Activated naive CD4-positive, alpha-beta T cell treated with anti-CD3 and anti-CD28 coated beads, Interleukin-2, amount 50 U/mL, for 16 hours (primary cell): ENCODE measurements around the gene DNAJC18.
"Not testable (repeated sequence)": the region's sequence is repeated elsewhere in the genome, so short reads cannot be mapped to it uniquely, and the experiment has no call there.

Source experiments
- DNase-seq: peaks from one replicate; pipeline ENCODE4 v3.0.0-alpha.2; 2020

DNAJC18 gene

DNA sequence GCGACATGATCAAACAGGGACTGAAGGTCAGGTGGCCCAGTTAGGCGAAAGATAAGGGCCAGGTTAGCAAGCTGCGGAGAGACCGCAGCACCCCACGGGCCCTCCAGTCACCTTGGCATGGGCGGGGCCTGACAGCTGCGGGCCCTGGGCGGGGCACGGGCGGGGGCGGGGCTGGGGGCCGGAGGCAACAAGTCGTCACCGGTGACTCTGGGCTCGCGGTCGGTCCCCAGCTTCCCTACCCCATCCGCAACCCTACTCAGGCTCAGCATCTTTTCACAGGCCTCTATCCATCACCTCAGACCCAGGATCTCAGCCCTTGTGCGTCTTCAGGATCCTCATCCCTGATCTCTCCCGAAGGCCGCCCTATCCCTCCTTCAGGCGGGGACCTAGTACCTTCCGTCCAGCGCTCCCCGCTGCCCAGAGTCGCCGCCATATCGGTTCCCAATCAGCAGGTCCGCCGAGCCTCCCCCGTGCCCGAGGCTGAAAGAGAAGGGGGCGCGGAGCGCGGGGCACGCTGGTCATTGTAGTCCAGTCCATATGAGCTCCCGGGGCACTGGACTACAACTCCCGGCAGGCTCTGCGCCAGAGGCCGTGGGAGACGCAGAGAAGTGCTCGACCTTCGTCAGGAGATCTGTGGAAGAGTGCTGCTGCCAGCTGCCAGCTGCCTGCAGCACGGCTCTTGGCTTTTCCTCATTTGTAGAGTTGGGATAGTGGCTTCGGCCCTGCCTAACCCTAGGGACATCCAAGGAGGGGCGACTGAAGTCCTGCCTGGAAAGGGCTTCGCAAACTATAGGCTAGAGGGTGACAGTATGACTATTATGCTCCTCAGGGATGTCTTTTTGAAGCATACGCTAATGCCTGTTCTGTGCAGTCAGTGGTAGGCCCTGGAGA lies at the start of gene DNAJC18:
TSS of gene DNAJC18 (minus strand) at position 513 of the 891 bp plus-strand sequence. CDS start at position 433, 80 bp downstream.
- peak; percentile 92 for DNase-seq

DNA sequence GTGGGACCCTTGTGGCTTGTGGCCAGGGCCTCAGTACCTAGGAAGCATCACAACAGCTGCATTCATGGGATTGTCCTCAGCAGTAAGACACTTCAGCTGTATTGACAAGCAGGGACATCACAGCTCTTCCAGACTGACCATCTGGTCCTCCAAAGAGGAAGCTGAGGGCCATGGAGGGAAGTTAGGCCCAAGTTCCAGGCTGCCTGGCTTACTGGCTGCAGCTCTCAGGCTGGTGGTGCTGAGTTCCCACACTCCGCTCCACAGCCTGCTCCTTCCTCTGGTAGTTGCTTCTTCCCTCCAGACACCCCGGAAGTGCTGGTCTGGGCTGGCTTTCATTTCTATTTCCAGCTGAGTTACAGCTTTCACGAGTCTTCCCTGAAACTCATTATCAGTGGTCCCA lies 48.9 kb upstream of the DNAJC18 start:
- no peak for DNase-seq

DNA sequence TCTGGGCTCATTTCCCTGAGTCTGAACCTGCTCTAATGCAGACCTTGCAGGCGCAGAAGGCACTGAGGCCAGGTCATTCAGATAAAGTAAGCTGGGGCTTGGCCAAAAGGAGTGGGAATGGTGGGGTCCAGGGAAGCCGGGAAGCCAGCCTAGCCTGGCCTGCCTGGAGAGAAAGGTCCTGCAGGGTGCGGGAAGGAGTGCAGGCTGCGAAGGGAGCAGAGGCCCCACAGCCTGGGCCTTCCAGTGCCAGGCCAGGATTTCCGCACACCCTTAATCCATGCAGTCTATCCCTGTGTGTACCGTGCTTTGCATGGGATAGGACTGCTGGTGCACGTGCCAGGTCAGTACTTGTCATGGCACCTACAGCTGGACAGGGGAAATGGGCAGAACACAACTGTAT lies 46.9 kb upstream of the DNAJC18 start:
- DNase-seq = no peak

DNA sequence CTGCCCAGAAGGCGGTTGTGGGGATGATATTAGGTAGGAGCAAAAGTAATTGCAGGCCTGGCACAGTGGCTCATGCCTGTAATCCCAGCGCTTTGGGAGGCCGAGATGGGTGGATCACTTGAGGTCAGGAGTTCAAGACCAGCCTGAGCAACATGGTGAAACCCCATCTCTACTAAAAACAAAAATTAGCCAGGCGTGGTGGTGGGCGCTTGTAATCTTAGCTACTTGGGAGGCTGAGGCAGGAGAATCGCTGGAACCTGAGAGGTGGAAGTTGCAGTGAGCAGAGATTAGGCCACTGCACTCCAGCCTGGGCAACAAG lies 43.5 kb upstream of the DNAJC18 start:
- DNase-seq = not testable (repeated sequence)

DNA sequence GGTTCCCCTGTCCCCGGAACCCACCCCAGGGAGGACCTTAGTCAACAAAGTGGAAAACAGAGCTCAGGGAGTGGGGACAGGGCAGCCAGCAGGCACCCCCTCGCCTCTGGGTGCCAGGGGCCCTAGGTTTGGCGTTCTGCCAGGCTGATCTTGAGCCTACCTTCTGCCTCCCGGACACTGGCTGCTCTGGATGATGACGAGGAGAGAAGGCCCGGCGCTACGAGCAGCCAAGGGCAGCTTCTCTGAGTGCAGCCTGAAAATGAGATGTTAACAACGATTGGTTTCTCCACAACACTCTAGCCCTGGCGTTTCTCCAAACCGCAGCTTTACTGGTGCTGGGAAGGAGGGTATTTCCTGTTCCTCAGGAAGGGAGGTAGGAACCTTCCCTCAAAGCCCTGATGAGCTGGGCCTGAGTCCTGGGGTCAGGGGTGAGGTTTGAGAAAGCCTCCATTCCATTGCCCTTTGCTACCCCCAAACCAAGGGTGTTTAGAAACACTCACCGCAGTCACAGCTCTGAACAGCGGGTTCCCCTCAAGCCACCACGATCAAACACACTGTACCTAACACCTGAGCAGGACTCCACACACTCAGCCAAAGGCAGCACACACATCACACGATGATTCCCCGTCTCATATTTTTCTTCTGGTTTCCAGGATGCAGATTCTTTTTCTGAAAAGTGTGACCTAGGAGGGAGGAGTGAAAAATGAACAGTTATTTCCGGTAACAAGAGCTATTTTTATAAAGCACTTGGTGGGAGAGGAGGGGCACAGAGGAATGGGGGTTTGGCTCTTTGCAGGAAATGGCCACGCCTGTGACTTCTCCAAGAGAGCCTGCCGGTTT lies 42.9 kb upstream of the DNAJC18 start, which contains the start of gene STING1:
TSS of gene STING1 (minus strand) at position 709 of the 840 bp plus-strand sequence. CDS start 1,054 bp downstream, outside the sequence.
- peak; percentile 43 for DNase-seq

DNA sequence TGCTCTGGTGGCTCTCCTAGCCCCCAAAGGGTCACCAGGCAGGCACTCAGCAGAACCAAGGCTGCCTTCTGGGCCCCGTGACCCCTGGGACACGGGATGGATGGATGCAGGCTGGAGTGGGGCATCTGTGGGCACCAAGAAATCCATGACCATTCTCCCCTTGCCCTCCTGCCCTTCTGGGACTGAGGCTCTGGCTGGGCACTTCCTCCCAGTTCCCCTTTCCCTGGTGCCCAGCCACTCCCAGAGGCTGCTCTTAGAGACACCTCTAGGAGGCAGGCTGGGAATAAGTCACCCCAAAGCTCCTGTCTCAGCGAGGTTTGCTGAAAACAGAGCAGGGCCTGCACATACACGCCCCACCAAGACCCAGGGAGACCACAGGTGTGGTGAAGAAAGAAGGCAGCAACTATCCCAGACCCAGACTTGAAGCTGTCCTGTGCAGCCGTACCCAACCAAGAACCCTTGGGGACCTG lies 42.3 kb upstream of the DNAJC18 start:
- no peak for DNase-seq

DNA sequence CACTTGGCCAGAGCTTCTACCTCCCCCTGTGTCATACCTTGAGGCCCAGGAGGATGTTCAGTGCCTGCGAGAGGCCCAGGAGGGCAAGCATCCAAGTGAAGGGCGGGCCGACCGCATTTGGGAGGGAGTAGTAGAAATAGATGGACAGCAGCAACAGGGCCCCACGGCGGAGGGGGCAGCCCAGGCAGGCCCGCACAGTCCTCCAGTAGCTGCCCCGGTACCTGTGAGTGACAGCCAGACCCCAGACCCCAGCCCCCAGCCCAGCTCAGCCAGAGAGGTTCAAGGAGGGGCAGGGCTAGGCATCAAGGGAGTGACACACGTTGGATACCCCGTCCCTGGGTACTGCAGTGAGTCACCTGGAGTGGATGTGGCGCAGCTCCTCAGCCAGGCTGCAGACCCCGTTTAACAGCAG lies 41.8 kb upstream of the DNAJC18 start:
- peak; percentile 48 for DNase-seq

DNA sequence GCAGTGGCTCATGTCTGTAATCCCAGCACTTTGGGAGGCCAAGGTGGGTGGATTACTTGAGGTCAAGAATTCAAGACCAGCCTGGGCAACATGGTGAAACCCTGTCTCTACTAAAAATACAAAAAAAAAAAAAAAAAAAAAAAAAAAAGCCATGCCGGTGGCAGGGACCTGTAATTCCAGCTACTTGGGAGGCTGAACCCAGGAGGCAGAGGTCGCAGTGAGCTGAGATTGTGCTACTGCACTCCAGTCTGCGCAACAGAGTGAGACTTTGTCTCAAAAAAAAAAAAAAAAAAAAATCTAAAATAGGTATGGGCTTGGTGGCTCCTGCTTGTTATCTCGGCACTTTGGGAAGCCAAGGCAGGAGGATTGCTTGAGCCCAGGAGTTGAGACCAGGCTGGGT lies 40.4 kb upstream of the DNAJC18 start:
- DNase-seq = not testable (repeated sequence)

DNA sequence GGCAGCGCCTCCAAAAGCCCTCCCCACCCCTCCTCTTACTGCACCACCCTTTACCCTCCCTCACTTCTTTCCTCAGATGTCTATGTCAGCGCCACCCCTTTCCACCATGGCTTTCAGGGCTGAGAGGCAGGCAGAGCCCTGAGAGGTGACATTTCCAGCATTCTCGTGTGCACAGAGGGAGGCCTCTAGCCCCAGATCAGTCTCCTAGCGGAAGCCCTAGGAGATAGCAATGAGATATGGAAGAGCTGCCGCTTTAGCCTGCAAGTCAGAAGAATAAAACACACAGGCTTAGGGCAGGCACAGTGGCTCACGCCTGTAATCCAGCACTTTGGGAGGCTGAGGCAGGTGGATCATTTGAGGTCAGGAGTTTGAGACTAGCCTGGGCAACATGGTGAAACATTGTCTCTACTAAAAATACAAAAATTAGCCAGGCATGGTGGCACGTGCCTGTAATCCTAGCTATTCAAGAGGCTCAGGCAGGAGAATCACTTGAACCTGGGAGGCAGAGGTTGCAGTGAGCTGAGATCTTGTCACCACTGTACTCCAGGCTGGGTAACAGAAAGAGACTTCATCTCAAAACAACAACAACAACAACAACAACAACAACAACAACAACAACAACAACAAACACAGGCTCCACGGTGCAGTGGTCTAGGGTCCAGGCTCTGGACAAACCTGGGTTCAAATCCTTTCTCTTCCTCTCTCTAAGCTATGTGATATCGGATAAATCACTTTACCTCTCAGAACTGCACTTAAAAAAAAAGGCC lies 39.5 kb upstream of the DNAJC18 start:
- DNase-seq = not testable (repeated sequence)

DNA sequence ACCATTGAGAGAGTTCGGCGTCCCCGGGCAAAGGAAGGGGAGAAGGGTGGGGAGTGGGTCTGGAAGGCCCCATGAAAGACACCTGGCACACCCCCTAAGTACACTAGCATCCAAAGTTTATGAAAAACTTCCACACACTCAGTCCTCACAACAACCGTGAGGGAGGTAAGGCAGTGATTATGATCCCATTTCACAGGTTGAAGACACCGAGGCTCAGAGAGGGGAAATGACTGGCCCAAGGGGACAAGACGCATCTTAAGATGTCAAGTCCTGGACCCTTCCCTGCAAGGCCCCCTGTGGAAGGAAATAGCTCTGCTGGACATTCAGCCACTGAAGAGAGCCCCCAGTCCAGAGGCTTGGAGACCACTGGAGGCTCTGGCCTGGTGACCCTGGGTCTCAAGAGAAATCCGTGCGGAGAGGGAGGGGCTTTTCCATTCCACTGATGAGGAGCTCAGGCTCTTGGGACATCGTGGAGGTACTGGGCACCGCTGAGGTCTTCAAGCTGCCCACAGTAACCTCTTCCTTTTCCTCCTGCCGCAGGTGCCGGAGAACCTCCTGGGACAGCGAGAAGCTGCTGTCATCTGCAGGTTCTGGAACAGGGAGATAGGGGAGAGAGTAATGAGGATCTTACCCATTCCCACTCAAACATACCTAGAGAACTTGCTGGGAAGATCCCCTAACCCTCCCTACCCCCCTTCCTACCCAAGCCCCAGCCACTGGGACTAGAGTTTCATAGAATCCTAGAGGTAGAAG lies 36.7 kb upstream of the DNAJC18 start:
- DNase-seq = no peak

DNA sequence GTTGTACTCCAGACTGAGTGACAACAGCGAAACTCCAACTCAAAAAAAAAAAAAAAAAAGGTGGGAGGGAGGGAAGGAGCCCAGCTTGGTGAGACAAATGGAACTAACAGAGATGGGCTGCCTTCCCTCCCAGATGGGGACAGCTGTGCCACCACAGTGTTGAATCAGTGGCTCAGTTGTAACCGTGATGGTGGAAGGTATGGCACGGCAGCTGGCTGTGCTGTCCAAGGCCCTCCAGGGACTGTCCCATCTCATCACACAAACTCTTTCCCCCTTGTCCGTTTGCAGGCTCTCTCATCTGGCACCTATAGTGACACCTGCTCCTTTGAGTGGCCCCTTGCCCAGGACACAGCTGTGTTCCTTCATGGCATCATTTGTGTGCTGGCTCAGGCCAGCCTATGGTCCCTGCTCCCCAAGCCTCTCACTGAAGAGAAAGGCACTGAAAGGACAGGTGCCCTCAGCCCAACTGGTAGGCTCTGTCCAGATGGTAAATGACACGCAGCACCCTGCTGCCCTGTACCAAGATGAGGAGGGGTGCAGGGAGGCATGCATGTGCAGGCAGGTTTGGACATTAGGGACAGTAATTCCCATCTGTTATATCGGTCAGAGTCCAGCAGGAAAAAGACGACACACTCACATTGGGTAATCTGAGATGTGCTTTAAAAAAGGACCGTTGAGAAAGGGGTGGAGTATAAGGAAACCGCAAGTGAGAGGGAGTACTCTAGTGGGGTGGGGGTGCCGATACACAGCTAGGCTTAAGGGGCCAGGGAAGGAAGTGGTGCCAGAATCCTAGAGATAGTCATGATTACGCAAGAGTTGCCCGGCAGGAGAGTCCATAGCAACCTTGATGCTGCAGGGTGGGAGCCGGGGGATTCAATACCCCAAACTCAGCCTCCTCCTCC lies 35.8 kb upstream of the DNAJC18 start:
- DNase-seq = no peak

DNA sequence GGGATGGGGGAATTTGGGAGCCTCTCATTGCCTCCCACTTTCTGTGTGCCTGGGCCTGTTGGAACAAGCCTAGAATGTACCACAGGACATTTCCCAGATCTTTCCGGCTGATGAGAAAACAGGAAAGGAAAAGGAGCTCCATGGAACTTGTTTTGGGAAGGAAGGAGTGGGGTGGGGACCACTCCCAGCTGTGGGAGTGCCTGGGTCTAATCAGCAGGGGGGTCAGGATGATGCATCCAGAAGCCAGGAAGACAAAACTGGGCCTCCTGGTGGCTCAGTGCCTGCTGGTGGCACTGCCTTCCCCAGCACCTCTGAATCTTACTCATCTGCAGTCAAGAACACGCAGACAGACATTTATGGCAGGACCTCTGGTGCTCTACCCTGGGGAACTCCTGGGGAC lies 34.2 kb upstream of the DNAJC18 start:
- DNase-seq = no peak

DNA sequence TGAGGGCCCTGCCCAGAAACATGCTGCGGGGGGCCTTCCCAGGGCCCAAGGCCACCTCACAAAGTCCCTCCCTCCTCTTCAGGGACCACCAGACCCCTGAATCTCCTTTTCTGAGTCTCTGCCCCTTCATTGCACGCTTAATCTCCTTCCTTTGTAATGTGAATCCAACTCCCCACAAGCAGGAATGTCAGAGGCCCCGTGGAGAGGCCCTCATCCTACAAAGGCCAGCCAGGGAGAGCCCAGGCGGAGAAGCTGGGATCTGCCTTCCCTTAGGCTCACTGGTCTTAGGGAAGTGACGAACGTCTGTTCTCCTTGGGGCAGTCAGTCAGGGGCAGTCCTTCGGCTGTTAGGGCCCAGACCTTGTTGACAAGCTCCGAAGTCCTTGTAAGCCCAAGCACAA lies 33.8 kb upstream of the DNAJC18 start:
- DNase-seq = no peak

DNA sequence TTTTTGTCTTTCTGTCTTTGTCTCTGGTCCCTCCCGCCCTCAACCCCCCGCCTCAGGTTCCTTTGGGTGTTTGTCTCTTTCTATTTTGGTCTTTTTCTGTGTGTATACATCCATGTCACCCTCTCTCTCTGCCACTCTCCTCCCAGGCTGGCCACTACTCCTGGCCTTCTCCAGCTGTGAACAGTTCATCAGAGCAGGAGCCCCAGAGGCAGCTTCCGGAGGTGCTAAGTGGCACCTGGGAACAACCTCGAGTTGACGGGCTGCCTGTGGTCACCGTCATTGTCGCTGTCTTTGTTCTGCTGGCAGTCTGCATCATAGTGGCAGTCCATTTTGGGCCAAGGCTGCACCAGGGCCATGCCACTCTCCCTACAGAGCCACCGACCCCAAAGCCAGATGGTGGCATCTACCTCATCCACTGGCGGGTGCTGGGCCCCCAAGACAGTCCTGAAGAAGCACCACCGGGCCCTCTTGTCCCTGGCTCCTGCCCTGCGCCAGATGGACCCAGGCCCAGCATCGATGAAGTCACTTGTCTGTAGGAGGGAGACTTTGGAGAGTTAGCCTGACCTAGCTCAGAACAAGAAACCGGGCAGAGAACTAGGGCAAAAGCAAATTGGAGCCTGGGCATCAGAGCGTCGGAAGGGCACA lies 33.2 kb upstream of the DNAJC18 start:
- no peak for DNase-seq

DNA sequence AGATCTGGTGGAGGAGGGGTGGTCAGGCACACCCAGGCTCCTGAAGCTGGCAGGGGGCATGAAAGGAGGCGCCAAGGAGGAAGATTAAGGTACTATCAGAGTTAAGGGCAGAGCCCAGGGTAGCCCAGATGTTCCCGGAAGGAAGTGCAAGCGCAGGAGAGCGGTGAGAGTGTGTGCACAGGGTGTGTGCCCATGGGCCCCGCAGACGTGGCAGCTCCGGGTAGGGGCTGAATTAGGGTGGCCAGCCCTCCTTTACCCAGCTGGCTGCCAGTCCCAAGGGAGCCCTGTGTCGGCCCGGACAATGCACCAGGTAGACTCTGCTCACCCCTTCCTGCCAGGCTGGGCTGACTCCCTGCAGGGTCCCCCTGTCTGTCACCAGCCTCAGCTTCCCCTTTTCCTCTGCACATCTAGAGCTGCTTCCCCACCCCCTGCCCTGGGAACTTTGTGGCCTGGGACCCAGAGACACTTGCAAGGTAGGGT lies 31.5 kb upstream of the DNAJC18 start, which contains the start of gene SMIM33:
TSS of gene SMIM33 (plus strand) at position 184 of the 480 bp plus-strand sequence. CDS start at position 302, 118 bp downstream.
- peak; percentile 37 for DNase-seq

DNA sequence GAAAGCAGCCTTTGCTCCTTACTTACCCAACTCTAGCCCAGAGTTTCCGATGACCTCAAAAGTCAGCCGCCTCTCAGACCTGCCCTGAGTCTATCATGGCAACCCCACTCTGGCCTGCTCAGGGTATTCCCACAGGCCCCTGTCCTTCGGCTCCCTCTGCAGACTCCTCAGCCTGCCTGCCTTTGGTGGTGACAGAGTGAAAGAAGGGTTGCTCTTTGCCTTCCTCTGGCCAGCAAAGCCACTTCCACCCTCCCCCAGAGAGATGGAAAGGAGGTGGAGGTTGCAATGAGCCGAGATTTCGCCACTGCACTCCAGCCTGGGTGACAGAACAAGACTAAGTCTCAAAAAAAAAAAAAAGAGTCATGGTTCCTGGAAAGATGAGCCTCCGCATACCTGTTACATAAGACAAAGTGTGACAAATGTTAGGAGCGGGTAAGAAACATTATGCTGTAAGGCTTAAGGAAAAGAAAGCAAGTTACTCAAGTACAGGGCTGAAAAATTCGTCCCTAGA lies 29.2 kb upstream of the DNAJC18 start:
- DNase-seq = no peak

DNA sequence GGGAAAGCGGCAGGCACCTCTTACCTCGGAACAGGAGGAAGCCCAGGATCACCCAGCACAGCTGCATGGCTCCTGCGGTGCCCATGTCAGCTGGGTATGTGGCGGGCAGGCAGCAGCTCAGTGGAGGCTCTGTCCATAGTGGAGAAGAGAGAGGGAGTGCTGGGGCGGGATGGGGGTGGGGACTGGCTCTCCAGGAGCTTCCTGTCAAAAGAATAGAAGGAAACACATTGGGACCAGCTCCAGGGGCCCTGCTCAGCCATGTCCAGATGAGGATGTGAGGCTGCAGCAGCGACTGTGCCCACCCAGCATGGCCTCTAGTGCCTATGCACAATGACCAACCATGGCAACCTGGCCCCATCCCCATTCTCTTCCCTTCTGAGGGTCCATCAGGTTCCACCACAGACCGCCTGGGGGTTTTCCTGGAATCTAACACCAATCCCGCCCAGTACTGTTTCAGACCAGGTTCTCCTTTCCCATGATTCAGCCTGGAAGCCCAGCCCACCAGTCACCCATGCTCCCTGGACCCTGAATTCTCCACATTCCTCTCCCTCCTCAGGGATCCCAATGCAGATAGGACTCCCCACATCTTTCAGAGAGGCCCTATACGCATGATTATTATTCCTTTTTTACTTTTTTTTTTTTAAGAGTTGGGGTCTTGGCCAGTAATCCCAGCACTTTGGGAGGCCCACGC lies 23.4 kb upstream of the DNAJC18 start, which contains the start of gene ECSCR:
TSS of gene ECSCR (minus strand) at position 158 of the 691 bp plus-strand sequence. CDS start at position 85, 73 bp downstream.
- no peak for DNase-seq

DNA sequence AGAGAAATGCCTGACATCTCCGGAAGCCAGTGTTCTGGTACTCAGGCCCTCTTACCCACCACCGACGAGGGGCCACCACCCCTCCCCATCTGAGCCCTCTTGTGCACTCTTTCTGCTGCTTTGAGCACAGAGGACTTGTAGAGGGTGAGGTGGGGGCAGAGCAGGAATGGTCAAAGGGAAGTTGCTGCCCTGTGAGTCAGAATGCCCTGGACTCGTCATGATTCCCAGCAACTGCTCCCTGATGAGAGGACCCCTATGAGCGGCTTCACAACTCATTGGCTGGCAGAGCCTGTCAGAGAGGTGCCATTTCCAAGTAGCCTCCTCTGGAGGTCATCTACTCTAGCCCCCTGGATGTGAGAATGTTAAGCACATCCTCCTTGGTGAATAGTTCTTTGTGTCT lies 22.4 kb upstream of the DNAJC18 start:
- no peak for DNase-seq

DNA sequence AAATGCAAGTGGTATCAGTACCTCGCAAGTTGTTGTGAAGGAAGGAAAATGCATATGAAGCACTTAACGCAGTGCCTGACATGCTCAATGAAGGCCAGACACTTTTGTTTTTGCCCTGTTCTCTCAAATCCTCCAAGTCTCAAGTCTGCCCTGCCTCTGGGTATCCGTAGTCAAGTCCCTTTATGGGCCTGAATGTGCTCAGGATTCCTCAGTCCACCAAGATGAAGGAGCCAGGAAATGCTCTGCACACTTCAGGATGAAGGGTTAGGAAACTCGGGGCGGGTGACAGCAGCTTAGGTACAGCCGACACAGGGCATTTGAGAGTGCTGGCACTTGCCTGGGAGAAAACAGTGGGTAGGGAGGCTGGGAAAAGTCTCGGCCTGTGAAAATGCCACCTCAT lies 21.9 kb upstream of the DNAJC18 start:
- no peak for DNase-seq
